ENCODE measurements around the gene DRD1.
"Not testable (repeated sequence)": the region's sequence is repeated elsewhere in the genome, so short reads cannot be mapped to it uniquely, and the experiment has no call there.

Gene DRD1

DNA sequence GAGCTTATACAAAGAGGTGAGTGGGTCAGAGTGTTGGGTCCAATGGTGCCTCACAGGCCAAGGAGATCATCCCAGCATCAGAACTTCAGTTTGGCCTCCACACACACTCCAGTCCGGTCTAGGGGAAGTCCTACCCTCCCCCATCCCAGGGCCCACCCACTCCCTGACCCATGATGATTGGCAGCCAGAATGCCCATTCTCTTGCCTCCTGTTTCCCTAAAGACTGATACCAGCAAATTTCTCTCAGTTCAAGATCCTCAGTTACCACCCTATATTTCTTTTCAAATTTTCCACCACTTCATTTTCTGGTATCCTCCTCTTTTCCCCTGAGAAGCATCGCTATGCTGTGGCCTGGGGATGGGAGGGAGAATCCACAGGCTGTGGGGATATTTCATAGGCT is 21.9 kb downstream of the DRD1 start:
- DNase-seq = no peak

DNA sequence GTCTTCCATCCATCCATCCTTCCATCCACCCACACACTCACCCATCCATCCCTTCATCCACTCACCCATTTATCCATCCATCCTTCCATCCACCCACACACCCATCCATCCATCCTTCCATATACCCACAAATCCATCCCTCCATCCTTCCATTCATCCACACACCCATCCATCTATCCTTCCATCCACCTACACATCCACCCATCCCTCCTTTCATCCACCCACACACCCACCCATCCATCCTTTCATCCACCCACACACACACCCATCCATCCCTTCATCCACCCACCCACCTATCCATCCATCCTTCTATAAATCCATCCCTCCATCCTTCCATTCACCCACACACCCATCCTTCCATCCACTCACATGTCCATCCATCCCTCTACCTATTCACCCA is 23.6 kb downstream of the DRD1 start:
- no peak for DNase-seq

DNA sequence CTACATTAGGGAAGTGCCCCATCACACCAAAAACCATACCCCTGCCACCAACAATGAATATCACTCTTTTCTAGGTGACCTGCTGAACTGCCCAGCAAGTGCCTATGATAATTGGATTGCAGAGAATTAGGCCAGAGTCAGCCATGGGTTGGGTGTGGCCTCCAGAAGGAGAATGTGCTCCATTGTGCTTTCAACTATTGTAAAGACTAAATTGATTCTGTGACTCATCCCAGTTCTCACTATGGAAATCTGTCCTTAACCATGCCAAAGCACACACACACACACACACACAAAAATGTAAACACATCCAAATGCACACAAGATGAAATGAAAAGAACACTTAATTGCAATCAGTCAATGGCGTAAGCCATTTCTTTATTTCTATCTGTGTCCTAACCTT is 25.7 kb downstream of the DRD1 start:
- DNase-seq = no peak

DNA sequence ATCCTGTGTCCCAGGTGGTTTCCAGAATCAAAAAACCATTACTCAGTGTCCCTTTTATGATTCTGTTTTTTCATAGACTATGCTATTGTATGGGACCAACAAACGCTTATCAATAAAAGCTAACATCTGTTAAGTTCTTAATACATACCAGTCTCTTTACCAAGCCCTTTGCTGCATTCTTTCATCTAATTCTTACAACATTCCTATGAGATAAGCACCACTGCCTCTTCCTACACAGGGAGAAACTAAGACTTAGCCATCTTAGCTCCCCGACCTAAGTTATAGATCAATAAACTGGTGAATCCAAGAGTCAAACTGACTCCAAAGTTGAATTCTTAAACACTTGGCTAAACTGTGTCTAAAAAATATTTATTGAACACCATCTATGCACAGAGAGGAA is 26.6 kb downstream of the DRD1 start:
- no peak for DNase-seq

DNA sequence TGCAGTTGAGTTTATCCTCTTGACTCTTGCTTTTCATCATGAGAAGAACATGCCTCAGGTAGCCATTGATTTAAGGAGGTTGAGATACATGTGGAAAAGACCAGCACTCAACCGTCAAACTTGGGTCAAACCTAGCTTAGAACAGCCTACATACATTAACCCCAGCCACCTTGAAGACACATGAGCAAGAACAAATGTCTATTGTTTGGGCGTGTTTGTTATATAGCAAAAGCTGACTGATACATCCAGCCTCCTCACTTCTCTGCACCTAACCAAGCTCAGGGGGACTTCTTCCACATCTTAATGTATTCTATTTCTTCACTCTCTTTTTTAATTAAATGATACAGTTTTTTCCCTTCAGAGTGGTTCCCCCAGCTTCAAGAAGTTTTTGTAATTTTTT is 28.7 kb downstream of the DRD1 start:
- DNase-seq = no peak

DNA sequence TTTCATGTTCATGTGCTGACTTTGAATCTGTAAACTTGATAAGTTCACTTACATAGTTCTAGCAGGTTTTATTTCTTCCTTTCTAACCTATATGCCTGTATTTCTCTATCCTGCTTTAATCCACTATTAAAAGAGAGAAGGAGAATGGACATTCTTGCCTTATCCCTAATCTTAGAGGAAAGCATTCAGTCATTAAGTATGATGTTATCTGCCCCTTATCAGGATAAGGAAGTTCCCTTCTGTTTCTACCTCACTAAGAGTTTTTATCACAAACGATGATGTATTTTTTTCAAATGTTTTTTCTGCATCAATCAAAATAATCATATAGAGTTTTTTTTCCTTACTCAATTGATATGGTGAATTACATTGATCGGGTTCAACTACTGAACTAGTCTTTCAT is 33.1 kb downstream of the DRD1 start:
- no peak for DNase-seq

DNA sequence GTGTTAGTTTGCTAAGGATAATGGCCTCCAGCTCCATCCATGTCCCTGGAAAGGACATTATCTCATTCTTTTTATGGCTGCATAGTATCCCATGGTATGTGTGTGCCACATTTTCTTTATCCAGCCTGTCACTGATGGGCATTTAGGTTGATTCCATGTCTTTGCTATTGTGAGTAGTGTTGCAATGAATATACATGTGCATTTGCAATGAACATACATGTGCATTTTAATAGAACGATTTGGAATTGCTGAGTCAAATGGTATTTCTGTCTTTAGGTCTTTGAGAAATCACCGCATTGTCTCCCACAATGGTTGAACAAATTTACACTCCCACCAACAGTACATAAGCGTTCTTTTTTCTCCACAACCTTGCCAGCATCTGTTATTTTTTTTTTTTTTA is 37.7 kb downstream of the DRD1 start:
- no peak for DNase-seq

DNA sequence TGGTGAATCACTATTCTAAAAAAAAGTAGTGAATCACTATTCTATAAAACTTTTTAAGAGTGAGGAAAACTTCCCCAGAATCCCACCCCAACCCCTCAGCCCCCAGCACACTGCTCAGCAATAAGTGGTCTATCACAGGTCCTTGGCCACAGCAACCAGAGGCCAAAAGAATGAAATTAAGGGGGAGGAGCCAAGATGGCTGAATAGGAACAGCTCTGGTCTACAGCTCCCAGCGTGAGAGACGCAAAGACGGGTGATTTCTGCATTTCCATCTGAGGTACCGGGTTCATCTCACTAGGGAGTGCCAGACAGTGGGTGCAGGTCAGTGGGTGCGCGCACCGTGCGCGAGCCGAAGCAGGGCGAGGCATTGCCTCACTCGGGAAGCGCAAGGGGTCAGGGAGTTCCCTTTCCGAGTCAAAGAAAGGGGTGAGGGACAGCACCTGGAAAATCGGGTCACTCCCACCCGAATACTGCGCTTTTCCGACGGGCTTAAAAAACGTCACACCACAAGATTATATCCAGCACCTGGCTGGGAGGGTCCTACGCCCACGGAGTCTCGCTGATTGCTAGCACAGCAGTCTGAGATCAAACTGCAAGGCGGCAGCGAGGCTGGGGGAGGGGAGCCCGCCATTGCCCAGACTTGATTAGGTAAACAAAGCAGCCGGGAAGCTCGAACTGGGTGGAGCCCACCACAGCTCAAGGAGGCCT is 46.2 kb downstream of the DRD1 start:
- DNase-seq = not testable (repeated sequence)

DNA sequence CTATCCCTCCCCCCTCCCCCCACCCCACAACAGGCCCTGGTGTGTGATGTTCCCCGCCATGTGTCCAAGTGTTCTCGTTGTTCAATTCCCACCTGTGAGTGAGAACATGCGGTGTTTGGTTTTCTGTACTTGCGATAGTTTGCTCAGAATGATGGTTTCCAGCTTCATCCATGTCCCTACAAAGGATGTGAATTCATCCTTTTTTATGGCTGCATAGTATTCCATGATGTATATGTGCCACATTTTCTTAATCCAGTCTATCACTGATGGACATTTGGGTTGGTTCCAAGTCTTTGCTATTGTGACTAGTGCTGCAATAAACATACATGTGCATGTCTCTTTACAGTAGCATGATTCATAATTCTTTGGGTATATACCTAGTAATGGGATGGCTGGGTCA is 48.6 kb downstream of the DRD1 start:
- DNase-seq = not testable (repeated sequence)

DNA sequence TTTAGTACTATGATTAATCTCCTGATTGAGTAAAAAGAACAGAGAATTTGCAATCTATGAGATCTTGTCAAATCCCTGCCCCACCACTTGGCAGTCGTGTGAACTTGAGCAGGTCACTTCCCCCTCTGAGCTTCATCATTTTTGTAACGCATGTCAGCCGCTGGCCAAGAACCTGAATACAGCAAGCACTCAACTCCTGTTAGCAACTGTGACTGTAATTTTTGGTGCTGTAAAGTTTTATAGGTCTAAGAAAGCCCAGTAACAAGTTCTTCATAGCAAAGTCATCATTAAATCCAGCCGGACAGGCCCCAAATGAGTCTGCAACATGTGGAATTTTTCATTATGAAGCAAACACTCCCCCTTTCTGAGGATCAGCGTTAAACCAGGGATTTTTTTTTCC is 49.4 kb downstream of the DRD1 start:
- no peak for DNase-seq

DNA sequence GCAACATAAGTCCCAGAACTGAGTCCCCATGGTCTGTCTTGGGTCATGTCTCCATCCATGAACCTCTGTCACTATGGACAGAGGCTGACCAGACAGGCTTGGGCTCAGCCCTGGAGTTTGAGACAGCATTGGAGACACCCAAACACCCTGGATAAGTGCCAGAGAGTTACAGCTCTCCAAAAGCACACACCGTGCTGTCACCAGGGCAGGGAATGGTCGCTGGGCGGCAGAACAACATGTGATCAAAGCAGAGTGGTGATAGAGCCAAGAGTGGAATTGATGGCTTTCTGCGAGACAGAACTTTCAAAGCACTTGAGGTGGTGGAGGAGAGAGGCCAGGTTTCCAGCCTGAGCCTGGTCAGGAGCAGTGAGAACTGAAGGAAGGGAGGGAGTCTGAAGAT is 50.1 kb downstream of the DRD1 start:
- no peak for DNase-seq

DNA sequence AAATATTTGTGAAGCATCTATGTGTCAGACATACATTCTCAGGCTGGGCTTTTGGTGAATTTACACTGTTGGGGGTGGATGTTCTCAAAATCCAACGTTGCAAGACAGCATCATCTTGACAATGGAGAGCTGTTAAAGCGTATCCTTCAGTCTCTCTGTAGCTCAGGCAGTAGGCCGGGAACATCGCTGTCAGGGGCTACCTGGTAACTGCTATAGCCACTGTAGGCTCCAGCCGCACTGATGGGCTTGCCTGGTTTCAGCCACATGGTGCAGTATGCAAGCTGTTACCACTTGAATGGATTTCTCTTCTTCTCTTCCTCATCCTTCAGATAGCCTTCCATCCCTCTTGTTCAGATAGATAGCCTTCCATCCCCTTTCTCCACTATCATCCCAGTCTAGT is 51.7 kb downstream of the DRD1 start:
- no peak for DNase-seq

DNA sequence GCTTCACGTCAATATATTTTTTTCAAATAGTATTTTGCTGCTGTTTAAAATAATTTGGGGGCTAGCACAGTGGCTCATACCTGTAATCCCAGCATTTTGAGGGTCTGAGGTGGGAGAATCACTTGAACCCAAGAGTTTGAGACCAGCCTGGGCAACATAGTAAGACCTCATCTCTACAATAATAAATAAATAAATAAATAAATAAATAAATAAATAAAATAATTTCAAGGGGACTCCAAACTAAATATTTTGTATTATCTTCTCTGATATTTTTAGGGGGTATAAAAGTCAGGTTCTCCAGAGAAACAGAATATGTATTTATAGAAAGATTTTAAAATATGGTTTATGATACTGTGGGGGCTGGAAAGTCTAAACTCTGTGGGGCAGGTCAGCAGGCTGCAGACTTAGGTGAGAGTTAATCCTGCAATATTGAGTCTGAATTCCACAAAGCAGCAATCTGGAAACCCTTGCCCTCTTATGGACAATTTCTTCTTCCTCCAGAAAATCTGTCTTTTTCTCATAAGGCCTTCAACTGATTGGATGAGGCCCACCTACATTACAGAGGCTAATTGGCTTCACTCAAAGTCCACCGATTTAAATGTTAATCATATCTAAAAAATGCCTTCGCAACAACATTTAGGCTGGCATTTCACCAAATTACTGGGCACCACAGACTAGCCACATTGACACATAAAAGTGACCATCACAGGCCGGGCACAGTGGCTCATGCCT is 53.5 kb downstream of the DRD1 start:
- no peak for DNase-seq
